HL-60 (cell line): ENCODE data around the gene STARD6.

Experiments
- CTCF ChIP-seq: IDR thresholded peaks from one replicate; pipeline ENCODE4 v1.5.1; 2011; ENCODE audit warnings: low read length, control low read depth, inconsistent platforms; ENCODE audit not compliant: insufficient read depth
- GABPA ChIP-seq: IDR thresholded peaks from 2 replicates; pipeline ENCODE4 v1.6.1; 2012; ENCODE audit warnings: low read depth
- SPI1 ChIP-seq: IDR thresholded peaks from 2 replicates; pipeline ENCODE4 v1.6.1; 2012; ENCODE audit warnings: low read depth, mild to moderate bottlenecking, borderline replicate concordance
- TF ChIP-seq, protein P1 (sequence below): IDR thresholded peaks from 2 replicates; pipeline ENCODE4 v1.6.1; 2012; ENCODE audit warnings: low read depth; ENCODE audit not compliant: insufficient replicate concordance

DNA sequence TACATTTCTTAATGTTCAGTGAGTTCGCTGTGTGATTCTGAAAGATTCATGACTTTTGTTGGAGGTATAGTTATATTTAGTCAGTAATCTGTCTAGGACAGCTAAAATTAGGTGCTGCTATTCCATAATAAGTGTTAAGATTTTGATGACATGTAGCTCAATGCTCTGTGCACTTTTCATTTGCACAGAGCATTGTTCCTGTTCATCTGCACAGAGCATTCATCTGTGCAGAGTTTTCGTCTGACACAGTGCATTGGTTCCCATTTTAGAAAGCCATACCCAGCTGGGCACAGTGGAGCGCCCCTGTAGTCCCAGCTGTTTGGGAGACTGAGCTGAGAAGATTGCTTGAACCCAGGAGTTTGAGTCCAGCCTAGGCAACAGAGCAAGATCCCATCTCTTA lies 79.8 kb downstream of the STARD6 start:
- TF ChIP-seq CTCF = no peak
- no peak for TF ChIP-seq GABPA
- TF ChIP-seq, protein P1, sequence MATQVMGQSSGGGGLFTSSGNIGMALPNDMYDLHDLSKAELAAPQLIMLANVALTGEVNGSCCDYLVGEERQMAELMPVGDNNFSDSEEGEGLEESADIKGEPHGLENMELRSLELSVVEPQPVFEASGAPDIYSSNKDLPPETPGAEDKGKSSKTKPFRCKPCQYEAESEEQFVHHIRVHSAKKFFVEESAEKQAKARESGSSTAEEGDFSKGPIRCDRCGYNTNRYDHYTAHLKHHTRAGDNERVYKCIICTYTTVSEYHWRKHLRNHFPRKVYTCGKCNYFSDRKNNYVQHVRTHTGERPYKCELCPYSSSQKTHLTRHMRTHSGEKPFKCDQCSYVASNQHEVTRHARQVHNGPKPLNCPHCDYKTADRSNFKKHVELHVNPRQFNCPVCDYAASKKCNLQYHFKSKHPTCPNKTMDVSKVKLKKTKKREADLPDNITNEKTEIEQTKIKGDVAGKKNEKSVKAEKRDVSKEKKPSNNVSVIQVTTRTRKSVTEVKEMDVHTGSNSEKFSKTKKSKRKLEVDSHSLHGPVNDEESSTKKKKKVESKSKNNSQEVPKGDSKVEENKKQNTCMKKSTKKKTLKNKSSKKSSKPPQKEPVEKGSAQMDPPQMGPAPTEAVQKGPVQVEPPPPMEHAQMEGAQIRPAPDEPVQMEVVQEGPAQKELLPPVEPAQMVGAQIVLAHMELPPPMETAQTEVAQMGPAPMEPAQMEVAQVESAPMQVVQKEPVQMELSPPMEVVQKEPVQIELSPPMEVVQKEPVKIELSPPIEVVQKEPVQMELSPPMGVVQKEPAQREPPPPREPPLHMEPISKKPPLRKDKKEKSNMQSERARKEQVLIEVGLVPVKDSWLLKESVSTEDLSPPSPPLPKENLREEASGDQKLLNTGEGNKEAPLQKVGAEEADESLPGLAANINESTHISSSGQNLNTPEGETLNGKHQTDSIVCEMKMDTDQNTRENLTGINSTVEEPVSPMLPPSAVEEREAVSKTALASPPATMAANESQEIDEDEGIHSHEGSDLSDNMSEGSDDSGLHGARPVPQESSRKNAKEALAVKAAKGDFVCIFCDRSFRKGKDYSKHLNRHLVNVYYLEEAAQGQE = no peak
- no peak for TF ChIP-seq SPI1
